ENCODE measurements around the gene RUSC2. TPM values are rescaled to one million over a fixed set of nuclear protein-coding genes. Genes with fewer than 3 reads are reported as not detected.

RUSC2 gene
- polyA plus RNA-seq, 2 of the 4 experiments (the other 2 are of a cell fraction): 15.9 to 21.2 TPM

DNA sequence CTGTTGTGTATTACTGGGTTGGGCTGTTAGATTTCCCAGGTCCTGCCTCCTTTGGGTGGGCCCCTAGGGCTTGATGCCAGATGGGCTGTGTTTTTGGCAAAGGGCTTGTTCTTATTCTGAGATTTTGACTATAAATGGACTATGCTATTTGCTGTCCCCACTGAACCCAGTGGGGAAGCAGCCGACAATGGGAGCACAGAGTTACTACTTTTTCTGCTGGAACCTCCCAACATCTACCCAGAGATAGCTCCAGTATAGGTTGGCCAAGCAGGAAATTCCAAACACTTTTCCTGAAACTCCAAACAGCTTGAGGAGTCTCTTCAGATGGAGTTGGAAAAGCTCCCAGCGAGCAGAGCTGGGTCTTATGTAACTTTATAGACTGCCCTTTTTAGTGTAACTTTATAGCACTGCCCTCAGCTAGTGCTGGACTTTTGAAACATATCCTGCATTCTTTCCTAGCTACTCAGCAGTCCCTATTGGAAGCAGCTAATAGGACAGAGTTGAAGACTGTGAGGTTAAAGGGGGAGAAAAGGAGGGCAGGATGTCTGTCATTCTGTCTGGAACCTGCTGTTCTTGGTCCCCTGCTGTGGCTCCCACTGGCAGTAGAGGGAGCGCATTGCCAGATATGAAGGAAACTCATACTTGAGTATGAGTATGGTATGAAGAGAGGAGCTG is 21.0 kb downstream of the RUSC2 start (continued):
- TF ChIP-seq RAD21 (conservative IDR thresholded peaks at IDR 0.05 in 1 of 2, IDR thresholded peaks at IDR 0.05 in 1 of 2) (peak; percentile 60 to 71), NPAS2 (CRISPR knock-in tag; IDR thresholded peaks at IDR 0.05; ENCODE audit: borderline replicate concordance) (no peak), POLR2AphosphoS2 (conservative IDR thresholded peaks at IDR 0.05; ENCODE audit: low read length) (no peak), CBX2 (IDR thresholded peaks at IDR 0.05; ENCODE audit: borderline replicate concordance, low read depth) (no peak), MAFK (IDR thresholded peaks at IDR 0.05; ENCODE audit: partially characterized antibody) (peak; percentile 39), RARB (CRISPR knock-in tag; IDR thresholded peaks at IDR 0.05) (peak; percentile 53; the same call in 1 of the 2 replicates), RNF2 (IDR thresholded peaks at IDR 0.05; ENCODE audit: borderline replicate concordance, low read depth) (no peak), BHLHE40 (IDR thresholded peaks at IDR 0.05; ENCODE audit: low read depth, low read length) (no peak), ATOH8 (CRISPR knock-in tag; IDR thresholded peaks at IDR 0.05; ENCODE audit: low read depth) (no peak), ZSCAN20 (CRISPR knock-in tag; IDR thresholded peaks at IDR 0.05) (no peak), PHF8 (IDR thresholded peaks at IDR 0.05; ENCODE audit: borderline replicate concordance, low read depth) (no peak), CHD2 (IDR thresholded peaks at IDR 0.05; ENCODE audit: low read length, partially characterized antibody) (peak; percentile 16), SMC3 (IDR thresholded peaks at IDR 0.05) (peak; percentile 73), GATA3 (IDR thresholded peaks at IDR 0.05; ENCODE audit: borderline replicate concordance) (peak; percentile 96; the same call in 1 of the 2 replicates), TP53 (CRISPR knock-in tag; IDR thresholded peaks at IDR 0.05) (no peak), POLR2A (IDR thresholded peaks at IDR 0.05; ENCODE audit: low read length) (no peak), TFCP2L1 (CRISPR knock-in tag; IDR thresholded peaks at IDR 0.05) (no peak), KDM5A (IDR thresholded peaks at IDR 0.05) (no peak), ZNF302 (CRISPR knock-in tag; IDR thresholded peaks at IDR 0.05) (no peak), CTCF (IDR thresholded peaks at IDR 0.05) (peak; percentile 40), FOSB (CRISPR knock-in tag; IDR thresholded peaks at IDR 0.05) (no peak), RFX5 (IDR thresholded peaks at IDR 0.05) (0 out of 2 replicates have a peak, but pooled peaks have one; percentile 28), HDAC2 (IDR thresholded peaks at IDR 0.05) (no peak), NFE2L2 (conservative IDR thresholded peaks at IDR 0.05; ENCODE audit: low read length) (no peak), HOXB13 (CRISPR knock-in tag; IDR thresholded peaks at IDR 0.05; ENCODE audit: low read depth) (peak; percentile 15; the same call in 1 of the 2 replicates), HEYL (CRISPR knock-in tag; IDR thresholded peaks at IDR 0.05) (no peak), HES2 (IDR thresholded peaks at IDR 0.05) (peak; percentile 78; the same call in 1 of the 2 replicates), JUN (IDR thresholded peaks at IDR 0.05) (peak; percentile 96), EP300 (IDR thresholded peaks at IDR 0.05) (peak; percentile 91 to 97; a peak in 4 of 5 replicates), CHD4 (IDR thresholded peaks at IDR 0.05; ENCODE audit: borderline replicate concordance) (no peak), JUNB (IDR thresholded peaks at IDR 0.05) (peak; percentile 90), ELK1 (IDR thresholded peaks at IDR 0.05; ENCODE audit: low read depth, low read length) (no peak)
- TF ChIP-seq, protein P1, sequence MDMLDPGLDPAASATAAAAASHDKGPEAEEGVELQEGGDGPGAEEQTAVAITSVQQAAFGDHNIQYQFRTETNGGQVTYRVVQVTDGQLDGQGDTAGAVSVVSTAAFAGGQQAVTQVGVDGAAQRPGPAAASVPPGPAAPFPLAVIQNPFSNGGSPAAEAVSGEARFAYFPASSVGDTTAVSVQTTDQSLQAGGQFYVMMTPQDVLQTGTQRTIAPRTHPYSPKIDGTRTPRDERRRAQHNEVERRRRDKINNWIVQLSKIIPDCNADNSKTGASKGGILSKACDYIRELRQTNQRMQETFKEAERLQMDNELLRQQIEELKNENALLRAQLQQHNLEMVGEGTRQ (IDR thresholded peaks at IDR 0.05): no peak
- TF ChIP-seq, protein P2, sequence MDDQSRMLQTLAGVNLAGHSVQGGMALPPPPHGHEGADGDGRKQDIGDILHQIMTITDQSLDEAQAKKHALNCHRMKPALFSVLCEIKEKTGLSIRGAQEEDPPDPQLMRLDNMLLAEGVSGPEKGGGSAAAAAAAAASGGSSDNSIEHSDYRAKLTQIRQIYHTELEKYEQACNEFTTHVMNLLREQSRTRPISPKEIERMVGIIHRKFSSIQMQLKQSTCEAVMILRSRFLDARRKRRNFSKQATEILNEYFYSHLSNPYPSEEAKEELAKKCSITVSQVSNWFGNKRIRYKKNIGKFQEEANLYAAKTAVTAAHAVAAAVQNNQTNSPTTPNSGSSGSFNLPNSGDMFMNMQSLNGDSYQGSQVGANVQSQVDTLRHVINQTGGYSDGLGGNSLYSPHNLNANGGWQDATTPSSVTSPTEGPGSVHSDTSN (IDR thresholded peaks at IDR 0.05): peak; percentile 83; the same call in 1 of the 2 replicates
- TF ChIP-seq, protein P3, sequence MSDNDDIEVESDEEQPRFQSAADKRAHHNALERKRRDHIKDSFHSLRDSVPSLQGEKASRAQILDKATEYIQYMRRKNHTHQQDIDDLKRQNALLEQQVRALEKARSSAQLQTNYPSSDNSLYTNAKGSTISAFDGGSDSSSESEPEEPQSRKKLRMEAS (IDR thresholded peaks at IDR 0.05): peak; percentile 84
- TF ChIP-seq, protein P4, sequence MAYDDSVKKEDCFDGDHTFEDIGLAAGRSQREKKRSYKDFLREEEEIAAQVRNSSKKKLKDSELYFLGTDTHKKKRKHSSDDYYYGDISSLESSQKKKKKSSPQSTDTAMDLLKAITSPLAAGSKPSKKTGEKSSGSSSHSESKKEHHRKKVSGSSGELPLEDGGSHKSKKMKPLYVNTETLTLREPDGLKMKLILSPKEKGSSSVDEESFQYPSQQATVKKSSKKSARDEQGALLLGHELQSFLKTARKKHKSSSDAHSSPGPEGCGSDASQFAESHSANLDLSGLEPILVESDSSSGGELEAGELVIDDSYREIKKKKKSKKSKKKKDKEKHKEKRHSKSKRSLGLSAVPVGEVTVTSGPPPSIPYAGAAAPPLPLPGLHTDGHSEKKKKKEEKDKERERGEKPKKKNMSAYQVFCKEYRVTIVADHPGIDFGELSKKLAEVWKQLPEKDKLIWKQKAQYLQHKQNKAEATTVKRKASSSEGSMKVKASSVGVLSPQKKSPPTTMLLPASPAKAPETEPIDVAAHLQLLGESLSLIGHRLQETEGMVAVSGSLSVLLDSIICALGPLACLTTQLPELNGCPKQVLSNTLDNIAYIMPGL (CRISPR knock-in tag; IDR thresholded peaks at IDR 0.05; ENCODE audit: borderline replicate concordance): no peak
